GM20431 (cell line): ENCODE data around the gene NIPBL.

Experiments used
- in situ Hi-C: fragments of 300-500 bp; cut with MseI, MboI; formaldehyde crosslinking; loops from one replicate; pipeline ENCODE4 v1.15.0; 2020; ENCODE audit warnings: low sequenced_read_pairs; ENCODE audit not compliant: unreplicated experiment

NIPBL gene

GRCh38 chr5:36939969-36940858 is 63.6 kb downstream of the NIPBL start:
- in situ Hi-C loops = no loop called here

DNA sequence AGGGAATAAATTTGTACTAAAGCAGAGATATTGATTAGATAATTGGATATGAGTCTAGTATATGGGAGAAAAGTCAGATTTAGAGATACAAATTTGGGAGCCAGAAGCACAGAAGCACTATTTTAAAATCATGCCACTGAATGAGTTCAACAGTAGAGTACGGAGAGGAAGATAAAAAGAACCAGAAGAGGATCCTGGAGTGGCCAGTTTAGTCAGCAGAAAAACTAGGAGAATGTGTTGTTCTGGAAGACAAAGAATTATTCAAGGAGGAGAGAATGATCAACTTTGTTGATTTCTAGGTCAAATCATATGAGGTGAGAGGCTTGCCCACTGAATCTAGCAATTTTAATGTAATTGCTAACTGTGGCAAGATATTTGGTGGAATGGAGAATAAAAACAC is 67.0 kb downstream of the NIPBL start:
- in situ Hi-C loops = no loop called here

DNA sequence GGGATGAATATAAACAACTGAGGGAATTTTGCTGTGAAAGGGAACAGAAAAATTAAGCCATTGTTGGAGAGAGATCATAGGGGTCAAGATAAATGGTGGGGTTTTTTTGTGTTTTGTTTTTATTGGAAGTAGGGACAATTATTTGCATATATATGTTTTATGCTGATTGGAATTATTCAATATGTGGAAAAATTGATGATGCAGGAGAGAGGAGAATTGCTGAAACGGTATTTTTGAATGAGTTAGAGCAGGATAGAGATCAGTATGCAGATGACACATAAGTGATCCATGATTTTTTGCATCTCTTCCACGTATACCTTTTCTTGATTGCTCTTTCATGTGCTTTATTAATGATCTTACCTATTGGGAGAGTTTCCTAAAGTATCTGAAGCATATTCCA is 67.5 kb downstream of the NIPBL start:
- in situ Hi-C loops = no loop called here

GRCh38 chr5:36944607-36945225 is 68.1 kb downstream of the NIPBL start:
- in situ Hi-C loops = no loop called here

DNA sequence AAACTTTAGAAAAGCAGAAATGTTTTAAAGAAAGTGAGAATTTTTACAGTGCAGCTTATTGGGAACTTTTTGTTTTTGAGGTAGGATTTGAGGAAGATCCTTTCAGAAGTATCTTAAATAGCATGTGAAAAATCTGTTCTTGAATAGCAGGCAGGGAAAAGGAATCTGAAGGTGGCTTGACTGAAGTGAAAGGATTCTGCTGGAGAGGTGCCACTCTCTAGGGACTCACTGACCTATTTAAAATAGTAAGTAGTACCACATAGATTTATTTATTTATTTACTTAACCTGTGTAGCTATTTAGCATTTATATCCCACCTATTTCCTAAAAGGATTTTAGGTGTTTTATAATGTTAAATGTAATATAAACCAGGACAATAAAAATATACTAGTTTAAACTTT is 69.1 kb downstream of the NIPBL start:
- in situ Hi-C loops = no loop called here

GRCh38 chr5:36946101-36946500 is 69.5 kb downstream of the NIPBL start:
- in situ Hi-C loops = no loop called here

DNA sequence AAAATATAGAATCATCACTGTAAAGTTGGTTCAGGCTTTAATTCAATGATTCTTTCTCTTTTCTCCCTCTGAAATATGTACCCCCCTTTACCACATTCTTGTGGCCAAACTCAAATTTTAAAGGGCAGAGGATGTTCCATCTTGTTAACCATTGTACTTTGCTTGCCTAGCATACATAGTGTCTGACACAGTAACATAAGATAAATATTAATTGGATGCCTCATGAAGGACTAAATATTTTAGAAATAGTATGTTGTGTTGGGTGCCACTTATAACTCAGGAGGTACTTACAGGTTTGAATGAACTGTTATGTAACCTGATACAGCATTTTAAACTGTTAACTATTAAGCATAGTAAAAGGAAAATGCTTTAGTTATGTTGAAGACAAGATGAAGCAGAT is 71.5 kb downstream of the NIPBL start:
- in situ Hi-C loops = no loop called here

- in situ Hi-C loops = no loop called here
These were observed 72.1 kb downstream of the NIPBL start for GRCh38 chr5:36948650-36949049.

- in situ Hi-C loops = no loop called here
These were observed 73.0 kb downstream of the NIPBL start for GRCh38 chr5:36949593-36949992.

- in situ Hi-C loops = no loop called here
These were observed 74.3 kb downstream of the NIPBL start for GRCh38 chr5:36950586-36951457.

DNA sequence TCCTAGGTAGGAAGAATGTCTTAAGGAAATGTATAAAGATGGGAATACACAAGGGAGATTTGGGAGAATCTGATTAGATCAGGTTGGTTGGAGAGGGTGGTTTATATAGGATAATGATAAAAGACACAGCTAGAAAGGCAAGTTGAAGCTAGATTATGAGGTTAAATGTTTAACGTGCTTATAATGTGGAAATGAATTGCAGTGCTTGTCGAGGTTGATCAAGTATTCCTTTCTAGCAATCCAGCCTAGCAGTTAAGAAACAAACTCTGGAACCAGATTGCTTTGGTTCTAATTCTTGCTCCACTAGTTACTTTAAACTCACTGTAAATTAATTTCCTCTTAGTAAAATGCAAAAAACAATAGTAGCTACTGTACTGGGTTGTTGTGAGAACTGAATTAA is 76.5 kb downstream of the NIPBL start:
- in situ Hi-C loops = no loop called here

- in situ Hi-C loops = no loop called here
These were observed 81.5 kb downstream of the NIPBL start for GRCh38 chr5:36957953-36958537.

DNA sequence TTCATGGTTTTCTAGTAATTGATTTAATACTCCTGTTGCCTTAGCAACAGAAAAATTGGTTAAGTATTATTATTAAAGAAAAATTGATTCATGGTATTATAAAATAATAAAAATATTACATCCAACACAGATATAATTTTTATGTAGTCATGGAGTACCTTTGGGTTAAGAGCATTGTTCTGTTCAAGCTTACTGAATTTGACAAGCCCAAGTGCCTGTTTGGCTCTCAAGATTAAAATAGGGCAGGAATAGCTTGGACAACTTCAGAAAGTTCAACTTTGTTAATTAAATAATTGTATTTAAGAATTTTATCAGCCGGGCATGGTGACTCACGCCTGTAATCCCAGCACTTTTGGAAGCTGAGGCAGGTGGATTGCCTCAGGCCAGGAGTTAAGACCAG is 82.0 kb downstream of the NIPBL start:
- in situ Hi-C loops = no loop called here

DNA sequence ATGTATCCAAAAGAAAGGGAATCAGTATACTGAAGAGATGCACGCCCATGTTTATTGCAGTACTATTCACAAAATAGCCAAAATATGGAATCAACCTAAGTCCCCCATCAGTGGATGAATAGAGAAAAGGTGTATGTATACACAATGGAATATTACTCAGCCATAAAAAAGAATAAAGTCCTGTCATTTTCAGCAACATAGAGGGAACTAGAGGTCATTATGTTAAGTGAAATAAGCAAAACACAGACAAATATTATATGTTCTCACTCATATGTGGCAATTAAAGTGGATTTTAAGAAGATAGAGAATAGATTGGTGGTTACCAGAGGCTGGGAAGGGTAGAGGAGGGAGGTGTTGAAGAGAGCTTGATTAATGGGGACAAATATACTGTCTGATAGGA is 88.6 kb downstream of the NIPBL start:
- in situ Hi-C loops = no loop called here

GRCh38 chr5:36969700-36970395 is 93.3 kb downstream of the NIPBL start:
- in situ Hi-C loops = no loop called here

DNA sequence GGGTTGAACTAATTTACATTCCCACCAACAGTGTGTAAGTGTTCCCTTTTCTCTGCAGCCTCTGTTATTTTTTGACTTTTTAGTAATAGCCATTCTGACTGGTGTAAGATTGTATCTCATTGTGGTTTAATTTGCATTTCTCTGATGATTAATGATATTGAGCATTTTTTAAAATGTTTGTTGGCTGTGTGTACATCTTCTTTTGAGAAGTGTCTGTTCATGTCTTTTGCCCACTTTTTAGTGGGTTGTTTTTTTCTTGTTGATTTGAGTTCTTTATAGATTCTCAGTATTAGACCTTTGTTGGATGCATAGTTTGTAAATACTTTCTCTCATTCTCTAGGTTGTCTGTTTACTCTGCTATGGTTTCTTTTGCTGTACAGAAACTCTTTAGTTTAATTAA is 101.6 kb downstream of the NIPBL start:
- in situ Hi-C loops = no loop called here

- in situ Hi-C loops = no loop called here
These were observed 105.6 kb downstream of the NIPBL start for GRCh38 chr5:36982146-36982545.

DNA sequence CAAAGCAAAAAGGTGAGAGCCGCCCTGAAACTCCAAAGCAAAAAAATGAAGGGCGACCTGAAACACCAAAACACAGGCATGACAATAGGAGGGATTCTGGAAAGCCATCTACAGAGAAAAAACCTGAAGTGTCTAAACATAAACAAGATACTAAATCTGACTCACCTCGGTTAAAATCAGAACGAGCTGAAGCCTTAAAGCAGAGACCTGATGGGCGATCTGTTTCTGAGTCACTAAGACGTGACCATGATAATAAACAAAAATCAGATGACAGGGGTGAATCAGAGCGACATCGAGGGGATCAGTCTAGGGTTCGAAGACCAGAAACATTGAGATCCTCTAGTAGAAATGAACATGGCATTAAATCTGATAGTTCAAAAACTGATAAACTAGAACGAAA is 108.8 kb downstream of the NIPBL start:
- in situ Hi-C loops = no loop called here

GRCh38 chr5:36988396-36988795 is 111.8 kb downstream of the NIPBL start:
- in situ Hi-C loops = no loop called here

- in situ Hi-C loops = no loop called here
These were observed 122.0 kb downstream of the NIPBL start for GRCh38 chr5:36998578-36998977.
